Glutamatergic neuron (in vitro differentiated cells): Measurements from ENCODE around the gene PARN. TPM values are rescaled to one million over a fixed set of nuclear protein-coding genes. Genes with fewer than 3 reads are reported as not detected.
A peak's percentile ranks its signal among the peaks of the same experiment; 100 is the strongest.
"Not testable (repeated sequence)": the region's sequence is repeated elsewhere in the genome, so short reads cannot be mapped to it uniquely, and the experiment has no call there.

Source experiments
- DNase-seq: peaks from one replicate; pipeline ENCODE4 v3.0.0; 2022
- H3K27ac Mint-ChIP-seq: one replicate; pipeline ENCODE4 v1.8.0; 2020; ENCODE audit warnings: mild to moderate bottlenecking, mixed read lengths, inconsistent platforms; ENCODE audit not compliant: unreplicated experiment
- H3K27me3 Mint-ChIP-seq: one replicate; pipeline ENCODE4 v1.8.0; 2020; ENCODE audit warnings: mild to moderate bottlenecking, moderate library complexity, mixed read lengths, inconsistent platforms; ENCODE audit not compliant: unreplicated experiment
- H3K36me3 Mint-ChIP-seq: one replicate; pipeline ENCODE4 v1.8.0; 2020; ENCODE audit warnings: mild to moderate bottlenecking, mixed read lengths, inconsistent platforms; ENCODE audit not compliant: unreplicated experiment
- H3K4me1 Mint-ChIP-seq: one replicate; pipeline ENCODE4 v1.8.0; 2020; ENCODE audit warnings: mild to moderate bottlenecking, low read depth, mixed read lengths, inconsistent platforms; ENCODE audit not compliant: unreplicated experiment
- H3K4me3 Mint-ChIP-seq: one replicate; pipeline ENCODE4 v1.8.0; 2020; ENCODE audit warnings: mild to moderate bottlenecking, mixed read lengths, inconsistent platforms; ENCODE audit not compliant: unreplicated experiment
- H3K9me3 Mint-ChIP-seq: one replicate; pipeline ENCODE4 v1.8.0; 2020; ENCODE audit warnings: mild to moderate bottlenecking, moderate library complexity, mixed read lengths, inconsistent platforms; ENCODE audit not compliant: unreplicated experiment
- CTCF ChIP-seq: fragments of 200-600 bp; sonication (generic); IDR thresholded peaks from one replicate; pipeline ENCODE4 v1.5.0; 2021; ENCODE audit not compliant: partially characterized antibody, unreplicated experiment
- total RNA-seq: library from RNA; stranded (reverse); fragmentation: NEBNext Ultra II Directional; extraction: Animal tissue kit (Norgen Biotek cat#: 25700); gene quantifications from one replicate; pipeline ENCODE4 v1.2.1, GENCODE V29; 2021; ENCODE audit not compliant: unreplicated experiment

PARN gene
- total RNA-seq, 1 donor from 2014 or later = 26.2 TPM

- no peaks in the 10 kb centered on the region for H3K27me3 Mint-ChIP-seq
- H3K4me3 Mint-ChIP-seq = no peak overlapping the region
- no peaks in the 10 kb centered on the region for H3K9me3 Mint-ChIP-seq
- no peak for TF ChIP-seq CTCF
- no peak for DNase-seq
- H3K27ac Mint-ChIP-seq = no peak overlapping the region
- H3K36me3 Mint-ChIP-seq = no peaks in the 10 kb centered on the region
- H3K4me1 Mint-ChIP-seq = no peaks in the 10 kb centered on the region
Observed at GRCh38 chr16:14407786-14408399, 222.2 kb downstream of the PARN start.

- DNase-seq = peak; percentile 53
- Mint-ChIP-seq H3K27me3 (peaks cover 1% of the 10 kb centered on the region), H3K27ac (no peak overlapping the region), H3K36me3 (no peaks in the 10 kb centered on the region), H3K9me3 (no peaks in the 10 kb centered on the region), H3K4me3 (no peak overlapping the region), H3K4me1 (no peaks in the 10 kb centered on the region)
- TF ChIP-seq CTCF = no peak
Observed at GRCh38 chr16:14405611-14406537, 224.2 kb downstream of the PARN start.

- not testable (repeated sequence) for DNase-seq, H3K4me1 Mint-ChIP-seq, H3K4me3 Mint-ChIP-seq, H3K9me3 Mint-ChIP-seq, H3K36me3 Mint-ChIP-seq, H3K27me3 Mint-ChIP-seq, H3K27ac Mint-ChIP-seq
Observed at GRCh38 chr16:14403001-14403389, 227.1 kb downstream of the PARN start.

GRCh38 chr16:14402114-14403000 is 227.7 kb downstream of the PARN start:
- not testable (repeated sequence) for H3K27me3 Mint-ChIP-seq, H3K4me1 Mint-ChIP-seq, H3K27ac Mint-ChIP-seq, DNase-seq, H3K4me3 Mint-ChIP-seq, H3K36me3 Mint-ChIP-seq, H3K9me3 Mint-ChIP-seq

- H3K9me3 Mint-ChIP-seq, H3K4me1 Mint-ChIP-seq, H3K36me3 Mint-ChIP-seq, DNase-seq, H3K4me3 Mint-ChIP-seq, H3K27me3 Mint-ChIP-seq, H3K27ac Mint-ChIP-seq: not testable (repeated sequence)
Observed at GRCh38 chr16:14401711-14402061, 228.4 kb downstream of the PARN start.

GRCh38 chr16:14400978-14401710 is 228.9 kb downstream of the PARN start:
- H3K27ac Mint-ChIP-seq, H3K27me3 Mint-ChIP-seq, H3K9me3 Mint-ChIP-seq, H3K36me3 Mint-ChIP-seq, H3K4me3 Mint-ChIP-seq, DNase-seq, H3K4me1 Mint-ChIP-seq: not testable (repeated sequence)
